Islet of Langerhans (tissue), 1 donor: ENCODE measurements around the gene TMEM232.

Experiments
- FAIRE-seq: peaks from one replicate; lab custom pipeline; 2011; peaks lifted over from hg19 to GRCh38; lab: Jason Lieb, UNC

The TMEM232 gene

GRCh38 chr5:110510146-110510545 is 216.3 kb downstream of the TMEM232 start:
- no peak for FAIRE-seq

- no peak for FAIRE-seq
Measured at GRCh38 chr5:110507972-110508371, 218.5 kb downstream of the TMEM232 start.

- no peak for FAIRE-seq
Measured at GRCh38 chr5:110506378-110506777, 220.1 kb downstream of the TMEM232 start.

- FAIRE-seq, result no peak
Measured at GRCh38 chr5:110496276-110496675, 230.2 kb downstream of the TMEM232 start.

GRCh38 chr5:110492446-110492845 is 234.0 kb downstream of the TMEM232 start:
- FAIRE-seq, result peak; percentile 30

- FAIRE-seq, result no peak
Measured at GRCh38 chr5:110478895-110479294, 247.6 kb downstream of the TMEM232 start.

GRCh38 chr5:110477911-110478310 is 248.6 kb downstream of the TMEM232 start:
- FAIRE-seq, result no peak

GRCh38 chr5:110476164-110476563 is 250.3 kb downstream of the TMEM232 start:
- no peak for FAIRE-seq

GRCh38 chr5:110475529-110475928 is 250.9 kb downstream of the TMEM232 start:
- no peak for FAIRE-seq

- FAIRE-seq, result no peak
Measured at GRCh38 chr5:110469486-110469885, 257.0 kb downstream of the TMEM232 start.

- no peak for FAIRE-seq
Measured at GRCh38 chr5:110463106-110463505, 263.4 kb downstream of the TMEM232 start.

- FAIRE-seq, result no peak
Measured at GRCh38 chr5:110460837-110461236, 265.6 kb downstream of the TMEM232 start.

- FAIRE-seq, result no peak
Measured at GRCh38 chr5:110458313-110458712, 268.2 kb downstream of the TMEM232 start.

GRCh38 chr5:110442856-110443255 is 283.6 kb downstream of the TMEM232 start:
- no peak for FAIRE-seq

GRCh38 chr5:110441035-110441434 is 285.4 kb downstream of the TMEM232 start:
- FAIRE-seq, result peak; percentile 21

- no peak for FAIRE-seq
Measured at GRCh38 chr5:110440058-110440457, 286.4 kb downstream of the TMEM232 start.

- FAIRE-seq, result no peak
Measured at GRCh38 chr5:110439296-110439695, 287.2 kb downstream of the TMEM232 start.

GRCh38 chr5:110435207-110435606 is 291.3 kb downstream of the TMEM232 start:
- no peak for FAIRE-seq

GRCh38 chr5:110431603-110432002 is 294.9 kb downstream of the TMEM232 start:
- FAIRE-seq, result no peak

GRCh38 chr5:110414360-110414759 is 312.1 kb downstream of the TMEM232 start:
- FAIRE-seq, result no peak

- no peak for FAIRE-seq
Measured at GRCh38 chr5:110413856-110414255, 312.6 kb downstream of the TMEM232 start.

- no peak for FAIRE-seq
Measured at GRCh38 chr5:110409571-110409970, 316.9 kb downstream of the TMEM232 start.

- FAIRE-seq, result no peak
Measured at GRCh38 chr5:110402562-110402961, 323.9 kb downstream of the TMEM232 start.

GRCh38 chr5:110401881-110402280 is 324.6 kb downstream of the TMEM232 start:
- no peak for FAIRE-seq

- FAIRE-seq, result no peak
Measured at GRCh38 chr5:110398951-110399350, 327.5 kb downstream of the TMEM232 start.
